GM19395 (cell line): ENCODE data around the gene ITGB3BP.
"Not testable (repeated sequence)": the region's sequence is repeated elsewhere in the genome, so short reads cannot be mapped to it uniquely, and the experiment has no call there.

ENCODE experiments used
- ATAC-seq: cut with Tn5 transposase; IDR thresholded peaks from one replicate; pipeline ENCODE4 v1.9.1; 2021; ENCODE audit warnings: mild to moderate bottlenecking, moderate library complexity; ENCODE audit not compliant: unreplicated experiment

Gene ITGB3BP

DNA sequence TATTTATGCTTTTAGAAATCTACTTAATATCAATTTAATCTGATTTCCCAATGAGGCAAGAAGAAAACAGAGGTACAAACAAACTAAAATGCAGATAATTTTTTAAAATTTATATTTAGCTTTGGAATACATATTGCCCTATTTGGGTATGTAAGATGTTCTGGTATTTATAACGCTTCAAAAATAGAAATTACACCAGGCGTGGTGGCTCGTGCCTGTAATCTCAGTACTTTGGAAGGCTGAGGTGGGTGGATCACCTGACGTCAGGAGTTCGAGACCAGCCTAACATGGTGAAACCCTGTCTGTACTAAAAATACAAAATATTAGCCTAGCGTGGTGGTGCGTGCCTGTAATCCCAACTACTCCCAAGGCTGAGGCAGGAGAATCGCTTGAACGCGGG, 13.3 kb downstream of the ITGB3BP start:
- no peak for ATAC-seq

DNA sequence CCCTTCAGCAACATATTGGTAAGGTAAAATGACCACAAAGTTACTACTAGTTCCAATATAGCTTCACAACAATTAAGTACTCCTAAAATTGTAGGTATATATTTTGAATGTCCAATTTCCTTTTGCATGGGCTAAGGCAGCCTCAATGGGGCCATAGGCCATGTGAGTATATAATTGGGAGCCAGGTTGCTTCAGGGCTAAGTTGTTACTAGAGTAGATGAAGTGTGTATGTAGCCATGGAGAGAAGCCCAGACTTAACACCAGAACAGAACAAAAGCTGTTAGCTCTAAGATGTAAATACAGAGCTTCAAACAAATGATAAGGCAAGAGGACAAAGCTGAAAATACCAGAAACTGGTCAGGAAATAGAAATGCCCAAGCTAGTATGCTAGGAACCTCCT, 16.2 kb downstream of the ITGB3BP start:
- no peak for ATAC-seq

DNA sequence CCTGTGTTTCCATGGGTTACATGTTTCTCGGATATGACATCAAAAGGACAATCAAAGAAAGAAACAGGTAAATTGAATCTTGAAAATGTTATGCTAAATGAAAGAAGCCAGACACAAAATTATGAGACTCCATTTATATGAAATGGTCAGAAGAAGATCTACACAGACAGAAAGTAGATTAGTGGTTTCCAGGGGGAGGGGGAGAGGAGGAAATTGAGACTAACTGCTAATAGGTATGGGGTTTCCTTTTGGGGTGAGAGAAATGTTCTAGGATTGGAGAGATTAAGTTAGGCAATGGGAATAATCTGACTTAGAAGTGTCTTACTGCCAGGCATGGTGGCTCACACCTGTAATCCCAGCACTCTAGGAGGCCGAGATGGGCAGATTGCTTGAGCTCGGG, 21.8 kb downstream of the ITGB3BP start:
- ATAC-seq = no peak

DNA sequence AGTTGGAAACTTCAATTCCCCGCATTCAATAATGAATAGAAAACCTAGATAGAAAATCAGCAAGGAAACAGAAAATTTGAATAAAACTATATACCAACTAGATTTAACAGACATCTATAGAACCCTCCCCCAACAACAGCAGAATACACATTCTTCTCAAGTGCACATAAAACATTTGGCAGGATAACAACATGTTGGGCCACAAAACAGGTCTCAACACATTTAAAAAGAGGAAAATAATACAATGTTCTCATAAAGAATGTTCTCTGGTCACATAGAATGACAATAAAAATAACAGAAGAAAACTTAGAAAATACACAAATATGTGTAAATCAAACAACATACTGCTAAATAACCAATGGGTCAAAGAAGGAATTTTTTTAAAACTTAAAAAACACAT, 24.9 kb downstream of the ITGB3BP start:
- no peak for ATAC-seq

DNA sequence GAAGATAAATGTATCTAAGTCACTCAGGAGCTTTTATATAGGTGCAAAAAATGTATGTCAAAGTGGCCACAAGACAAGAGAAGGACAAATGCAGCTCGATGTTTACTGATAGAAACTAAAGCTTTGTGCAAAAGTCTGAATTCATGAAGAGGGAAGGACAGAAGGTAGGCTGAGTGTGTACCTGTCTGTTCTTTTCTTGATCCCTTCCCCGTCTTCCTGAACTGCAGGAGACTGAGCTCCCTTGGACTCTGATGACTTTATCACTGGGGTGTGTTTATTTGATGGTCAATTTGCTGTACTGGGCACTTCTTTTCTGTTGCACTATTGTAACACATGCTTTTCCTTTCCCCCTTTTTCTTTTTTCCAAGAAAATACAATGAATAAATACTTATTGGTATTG, 25.4 kb downstream of the ITGB3BP start:
- ATAC-seq = no peak

DNA sequence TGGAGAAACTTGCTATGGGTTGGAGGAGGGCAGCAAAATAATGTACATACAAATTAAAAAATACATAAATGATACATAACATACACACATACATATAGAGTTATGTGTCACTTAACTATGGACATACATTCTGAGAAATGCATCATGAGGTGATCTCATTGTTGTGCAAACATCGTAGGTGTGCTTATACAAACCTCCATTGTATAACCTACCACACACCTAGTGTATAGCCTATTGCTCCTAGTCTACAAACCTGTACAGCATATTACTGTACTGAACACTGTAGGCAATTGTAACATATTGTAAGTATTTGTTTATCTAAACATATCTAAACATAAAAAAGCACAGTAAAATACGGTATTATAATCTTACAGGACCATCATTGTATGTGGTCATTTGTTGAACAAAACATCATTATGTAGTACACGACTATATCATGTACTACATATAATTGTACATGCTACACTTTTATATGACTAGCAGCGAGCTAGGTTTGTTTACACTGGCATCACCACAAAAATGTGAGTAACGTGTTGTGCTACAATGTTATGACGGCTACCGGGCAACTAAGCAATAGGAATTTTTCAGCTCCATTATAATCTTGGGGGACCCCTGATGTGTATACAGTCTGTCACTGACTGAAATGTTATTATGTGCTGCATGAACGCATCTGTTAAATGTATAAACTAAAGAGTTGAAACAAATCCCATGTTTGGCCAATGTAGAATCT, 35.5 kb downstream of the ITGB3BP start:
- no peak for ATAC-seq

DNA sequence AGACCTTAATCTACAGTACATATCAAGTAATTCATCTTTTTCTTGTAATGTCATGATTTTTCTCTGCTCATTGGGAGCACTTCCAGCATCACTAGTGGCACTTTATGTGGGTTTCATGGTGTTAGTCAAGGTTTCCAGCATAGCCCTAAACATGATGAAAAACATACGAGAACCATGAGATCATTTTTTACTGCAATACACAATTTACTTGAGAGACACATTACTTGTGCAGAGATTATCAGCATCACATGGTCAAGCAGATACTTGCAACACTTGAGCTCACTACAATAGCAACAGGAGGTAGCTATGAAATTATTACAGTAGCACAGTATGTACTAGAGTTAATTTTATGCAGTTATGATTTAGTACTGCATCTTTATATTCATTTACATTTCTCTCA, 36.4 kb downstream of the ITGB3BP start:
- ATAC-seq = no peak

DNA sequence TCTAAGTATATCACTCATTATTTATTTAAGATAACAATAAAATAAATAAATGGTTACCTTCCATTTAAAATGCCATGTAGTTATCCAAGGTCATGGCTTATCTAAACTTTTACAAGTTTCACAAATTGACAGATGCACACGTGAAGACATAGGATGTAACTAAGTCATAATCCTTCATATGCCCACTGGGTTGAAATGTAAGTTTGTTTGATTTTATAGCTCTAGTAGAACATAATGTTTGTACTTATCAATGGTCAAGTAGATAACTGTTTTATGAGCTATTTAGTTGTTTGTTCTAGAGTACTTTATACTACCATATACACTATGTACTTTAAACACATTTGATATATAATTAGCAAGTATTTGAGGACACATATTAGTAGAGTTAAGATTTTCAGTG, 43.0 kb downstream of the ITGB3BP start:
- ATAC-seq = no peak

DNA sequence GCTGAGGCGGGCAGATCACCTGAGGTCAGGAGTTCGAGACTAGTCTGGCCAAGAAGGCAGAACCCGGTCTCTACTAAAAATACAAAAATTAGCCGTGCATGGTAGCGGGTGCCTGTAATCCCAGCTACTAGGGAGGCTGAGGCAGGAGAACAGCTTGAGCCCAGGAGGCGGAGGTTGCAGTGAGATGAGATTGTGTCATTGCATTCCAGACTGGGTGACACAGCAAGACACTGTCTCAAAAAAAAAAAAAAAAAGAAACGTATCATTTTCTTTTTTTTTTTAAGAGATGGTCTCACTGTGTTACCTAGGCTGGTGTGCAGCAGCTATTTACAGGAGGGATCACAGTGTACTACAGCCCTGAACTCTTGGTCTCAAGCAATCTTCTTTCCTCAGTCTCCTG, 47.3 kb downstream of the ITGB3BP start:
- no peak for ATAC-seq

DNA sequence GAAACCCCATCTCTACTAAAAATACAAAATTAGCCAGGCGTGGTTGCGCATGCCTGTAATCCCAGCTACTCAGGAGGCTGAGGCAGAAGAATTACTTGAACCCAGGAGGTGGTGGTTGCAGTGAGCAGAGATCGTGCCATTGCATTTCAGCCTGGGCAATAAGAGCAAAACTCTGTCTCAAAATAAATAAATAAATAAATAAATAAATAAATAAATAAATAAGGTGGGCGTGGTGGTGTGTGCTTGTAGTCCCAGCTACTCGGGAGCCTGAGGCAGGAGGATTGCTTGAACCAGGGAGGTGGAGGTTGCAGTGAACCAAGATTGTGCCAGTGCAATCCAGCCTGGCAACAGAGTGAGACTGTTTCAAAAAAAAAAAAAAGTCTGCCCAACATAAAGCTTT, 54.3 kb downstream of the ITGB3BP start:
- ATAC-seq = not testable (repeated sequence)

DNA sequence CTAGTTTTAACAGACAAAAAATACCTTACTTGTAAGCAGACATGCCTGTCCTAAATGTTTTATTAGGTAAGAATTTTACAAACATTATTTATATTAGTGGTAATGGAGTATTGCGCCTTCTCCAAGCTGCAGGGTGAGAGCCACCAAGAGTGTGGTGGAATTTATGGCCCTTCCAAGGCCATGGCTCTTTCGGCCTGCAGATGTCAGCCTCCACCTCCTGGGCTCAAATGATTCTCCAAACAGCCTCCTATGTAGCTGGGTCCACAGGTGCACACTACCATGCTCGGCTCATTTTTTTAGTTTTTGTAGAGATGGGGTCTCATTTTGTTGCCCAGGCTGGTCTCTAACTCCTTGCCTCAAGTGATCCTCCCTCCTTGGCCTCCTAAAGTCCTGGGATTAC, 56.3 kb downstream of the ITGB3BP start:
- no peak for ATAC-seq

DNA sequence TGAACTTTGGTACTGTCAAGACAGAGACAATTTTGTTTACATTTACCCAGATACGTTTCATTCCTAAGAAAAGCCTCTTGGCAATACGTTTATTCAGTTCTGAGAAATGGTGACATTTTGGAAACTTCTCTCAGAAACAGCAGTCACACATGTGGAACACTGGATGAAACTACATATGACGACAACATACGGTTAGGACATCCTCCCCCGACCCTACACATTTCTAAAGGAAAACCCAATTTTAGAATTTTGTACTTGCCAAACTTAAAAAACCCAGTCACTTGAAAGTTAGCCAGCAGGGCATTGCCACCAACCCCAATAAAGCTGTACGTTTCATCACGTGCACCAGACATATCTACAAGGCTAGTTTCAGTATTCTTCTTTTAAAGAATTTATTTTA, 56.8 kb downstream of the ITGB3BP start:
- ATAC-seq = no peak

DNA sequence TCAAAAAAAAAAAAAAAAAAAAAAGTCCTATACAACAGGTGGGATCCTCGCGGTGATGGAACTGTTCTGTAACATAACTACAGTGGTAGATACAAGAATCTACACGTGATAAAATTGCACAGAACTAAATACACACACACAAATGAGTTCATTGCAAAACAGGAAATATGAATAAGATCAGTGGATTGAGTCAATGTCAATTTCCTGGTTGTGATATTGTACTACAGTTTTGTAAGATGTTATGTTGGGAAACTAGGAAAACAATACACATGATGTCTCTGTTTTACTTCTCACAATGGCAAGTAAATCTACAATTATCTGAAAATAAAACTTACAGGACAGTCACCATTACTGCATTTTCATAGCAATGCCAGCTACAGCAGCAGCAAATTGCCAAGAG, 59.8 kb downstream of the ITGB3BP start:
- no peak for ATAC-seq

DNA sequence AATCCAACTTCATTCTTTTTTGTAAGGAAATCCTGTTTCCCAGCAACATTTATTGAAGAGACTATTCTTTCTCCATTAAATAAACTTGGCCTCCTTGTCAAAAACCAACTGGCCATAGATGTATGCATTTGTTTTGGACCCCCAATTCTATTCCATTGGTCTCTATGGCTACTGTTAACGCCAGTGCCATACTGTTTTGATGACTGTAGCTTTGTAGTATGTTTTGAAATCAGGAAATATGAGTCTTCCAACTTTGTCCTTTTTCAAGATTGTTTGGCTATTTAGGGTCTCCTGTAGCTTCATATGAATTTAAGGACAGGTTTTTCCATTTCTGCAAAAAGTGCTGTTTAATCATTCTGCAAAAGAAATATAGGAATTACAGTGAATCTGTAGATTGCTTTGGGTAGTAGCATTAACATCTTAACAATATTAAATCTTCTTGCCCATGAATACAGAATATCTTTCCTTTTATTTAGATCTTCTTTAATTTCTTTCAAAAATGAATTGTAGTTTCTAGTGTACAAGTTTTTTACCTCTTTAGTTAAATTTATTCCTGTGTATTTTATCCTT, 61.3 kb downstream of the ITGB3BP start:
- ATAC-seq = no peak

DNA sequence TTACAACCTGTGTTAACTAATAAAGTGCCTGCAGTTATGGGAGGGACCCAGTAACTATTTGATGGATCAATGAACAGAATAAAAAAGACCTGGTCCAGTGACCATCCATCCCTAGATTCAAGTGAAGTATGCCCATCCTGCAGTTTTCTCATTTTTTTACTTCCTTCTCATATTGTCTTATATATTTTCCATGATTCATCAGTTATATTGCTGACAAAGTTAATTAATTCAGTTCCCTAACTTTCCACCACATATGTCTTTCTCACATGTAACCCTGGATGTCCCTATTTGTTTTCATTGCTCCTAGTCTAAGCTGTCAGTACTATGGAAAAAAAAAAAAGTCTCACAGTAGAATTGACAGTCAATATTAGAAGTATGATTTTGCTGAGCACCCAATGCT, 64.3 kb downstream of the ITGB3BP start:
- ATAC-seq = no peak

DNA sequence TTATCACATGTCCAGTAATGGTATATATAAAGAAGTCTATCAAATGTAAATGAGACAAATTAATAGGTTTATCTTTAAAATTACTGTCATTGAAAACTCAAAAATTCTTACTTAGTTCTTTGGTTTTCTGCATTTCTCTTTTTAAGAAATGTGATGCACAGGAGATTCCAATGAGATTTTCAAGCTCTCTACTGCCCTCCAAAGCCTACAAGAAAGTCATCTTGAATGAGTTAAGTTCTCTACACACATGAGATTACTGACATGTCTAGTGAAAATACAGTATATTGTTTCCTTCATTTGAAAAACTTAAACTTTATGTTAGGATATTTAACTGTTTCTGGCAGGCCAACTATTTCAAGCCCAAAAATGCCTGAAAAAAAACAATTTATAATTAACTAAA, 68.8 kb downstream of the ITGB3BP start:
- no peak for ATAC-seq

DNA sequence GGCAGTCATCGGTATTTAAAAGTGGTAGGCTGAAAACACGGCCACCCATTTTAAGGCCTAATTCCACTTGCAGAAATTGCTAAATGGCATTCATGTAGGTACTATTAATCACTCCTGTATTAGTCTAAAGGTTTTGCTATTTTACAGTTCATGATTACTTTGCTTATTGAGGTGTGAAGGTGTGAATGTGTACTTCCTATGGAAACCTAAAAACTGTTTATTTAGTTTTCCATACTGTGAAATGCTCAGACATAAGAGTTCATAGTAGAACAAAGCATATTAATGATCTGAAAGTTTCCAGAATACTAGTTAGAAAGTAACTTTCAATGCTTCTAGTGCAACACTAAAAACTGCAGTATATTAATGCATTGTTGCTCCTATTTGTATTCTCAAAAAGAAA, 69.8 kb downstream of the ITGB3BP start:
- no peak for ATAC-seq

DNA sequence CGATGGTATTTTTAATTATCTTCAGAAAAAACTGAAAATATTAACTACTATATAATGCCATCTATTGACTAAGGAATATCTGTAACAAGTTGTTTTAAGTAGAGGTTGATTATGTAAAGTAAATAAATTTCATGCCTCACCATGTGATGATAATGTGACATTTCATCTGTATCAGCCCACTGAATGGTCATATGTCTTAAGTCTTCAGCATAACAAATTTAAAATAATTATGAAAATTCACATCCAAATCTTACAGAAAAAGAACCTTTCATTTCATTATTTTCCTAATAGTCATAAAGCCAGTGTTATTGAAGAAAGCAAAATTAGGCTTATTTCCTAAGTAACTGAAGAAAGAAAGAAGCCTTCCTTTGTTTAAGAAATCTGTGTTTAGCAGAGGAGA, 72.6 kb downstream of the ITGB3BP start:
- ATAC-seq = no peak

DNA sequence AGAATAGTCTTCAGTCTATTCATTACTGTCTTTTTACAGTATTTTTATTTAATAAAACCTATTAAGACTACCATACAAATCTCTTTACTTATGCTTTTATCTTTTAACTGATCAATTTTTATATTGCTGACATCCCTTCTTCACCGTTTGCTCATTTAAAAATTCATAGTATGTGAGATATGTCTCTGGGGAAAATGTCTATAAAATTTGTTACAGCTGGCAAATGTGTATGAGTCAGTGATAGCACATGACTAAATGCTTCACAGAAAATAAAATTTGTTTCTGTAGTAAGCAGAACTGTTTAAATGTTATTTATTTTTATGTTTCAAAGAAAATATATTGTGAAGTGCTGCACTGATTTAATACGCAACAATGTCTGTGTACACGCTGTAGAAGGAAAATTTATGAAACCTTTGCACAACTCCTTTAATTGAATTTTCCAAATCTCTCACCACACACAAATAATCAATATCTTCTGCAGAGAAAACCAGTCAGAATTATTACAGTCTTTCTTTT, 74.2 kb downstream of the ITGB3BP start:
- ATAC-seq = no peak

DNA sequence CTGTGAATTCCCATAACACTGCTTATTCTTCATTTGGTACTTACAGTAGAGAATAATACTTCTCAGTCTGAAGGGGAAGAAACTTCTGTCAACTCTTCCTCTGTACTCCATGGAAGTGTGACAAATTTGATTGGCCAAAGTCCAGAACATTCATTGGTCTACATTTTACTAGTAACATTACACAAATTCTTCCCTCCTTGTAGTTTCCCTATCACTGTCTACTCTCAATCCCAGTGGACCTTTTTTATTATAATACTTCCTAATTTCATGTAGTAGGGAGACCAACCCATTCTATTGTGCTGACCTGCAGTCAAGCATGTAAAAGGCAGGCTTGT, 80.9 kb downstream of the ITGB3BP start:
- no peak for ATAC-seq

DNA sequence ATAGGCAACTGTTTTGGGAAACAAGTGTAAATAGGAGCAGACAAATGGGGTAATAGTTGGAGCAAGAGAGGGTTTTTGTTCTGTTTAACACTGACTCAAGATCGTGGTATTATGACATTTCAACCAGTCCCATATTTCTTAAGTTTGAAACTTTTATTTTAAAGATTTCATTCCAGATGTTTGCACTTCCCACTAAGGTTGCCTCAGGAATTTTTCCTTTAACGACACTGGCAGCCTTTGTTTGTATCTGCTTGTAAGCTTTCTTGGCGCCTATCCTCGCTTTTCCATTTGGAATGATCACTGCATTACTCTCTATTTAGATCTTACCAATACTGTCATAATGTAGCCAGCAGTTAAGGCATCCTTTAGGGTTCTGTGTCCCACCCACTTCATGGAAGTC, 87.9 kb downstream of the ITGB3BP start:
- no peak for ATAC-seq

DNA sequence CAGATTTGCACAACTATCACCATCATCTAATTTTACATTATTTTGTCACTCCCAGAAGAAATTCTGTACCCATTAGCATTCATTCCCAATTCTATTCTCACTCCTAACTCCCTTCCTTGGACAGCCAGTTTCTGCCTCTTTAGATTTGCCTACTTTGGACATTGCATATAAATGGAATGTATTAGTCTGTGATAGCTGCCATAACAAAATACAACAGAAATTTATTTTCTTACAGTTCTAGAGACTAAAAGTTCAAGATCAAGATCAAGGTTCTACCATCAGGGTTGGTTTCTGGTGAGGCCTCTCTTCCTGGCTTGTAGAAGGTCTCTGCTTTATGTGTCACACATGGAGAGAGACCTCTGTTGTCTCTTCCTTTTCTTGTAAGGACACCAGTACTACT, 93.7 kb downstream of the ITGB3BP start:
- ATAC-seq = no peak

DNA sequence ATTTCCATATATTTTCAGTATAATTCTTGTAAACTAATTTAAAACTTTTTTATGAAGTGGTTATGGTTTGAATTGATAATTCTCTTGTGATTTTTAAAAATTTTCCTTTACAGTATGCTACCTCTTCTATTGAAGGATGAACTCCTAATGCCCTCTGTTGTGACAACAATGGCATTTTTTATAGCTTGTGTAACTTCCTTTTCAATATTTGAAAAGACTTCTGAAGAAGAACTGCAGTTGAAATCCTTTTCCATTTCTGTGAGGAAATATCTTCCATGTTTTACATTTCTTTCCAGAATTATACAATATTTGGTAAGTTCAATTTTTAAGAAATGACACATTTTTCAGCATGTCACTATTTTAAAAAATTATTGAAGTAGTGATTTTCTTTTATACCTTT, 94.2 kb downstream of the ITGB3BP start:
- ATAC-seq = no peak
